Panc1 (cell line): ENCODE data around the gene TUBA4A. TPM values are rescaled to one million over a fixed set of nuclear protein-coding genes. Genes with fewer than 3 reads are reported as not detected.

Source experiments
- ATAC-seq: fragments of 200-7000 bp; cut with Tn5 transposase; 2 replicates; pipeline ENCODE4 v1.9.1; 2020; ENCODE audit warnings: mild to moderate bottlenecking, moderate library complexity
- BruUV-seq: library from RNA; stranded (reverse); fragments of 400-500 nt; replicated peaks from 2 replicates; lab custom pipeline; 2021; lab: Mats Ljungman, UMichigan
- CTCF ChIA-PET: fragments of 300-600 bp; sonication (Branson Sonifier 250); formaldehyde crosslinking; loops from one replicate; lab custom pipeline; 2022; ENCODE audit warnings: antibody characterized with exemption; lab: Charles Lee
- POLR2A ChIA-PET: fragments of 300-600 bp; sonication (Branson Sonifier 250); formaldehyde crosslinking; loops from one replicate; lab custom pipeline; 2022; ENCODE audit warnings: antibody characterized with exemption; lab: Charles Lee
- DNase-seq: peaks from one replicate; pipeline ENCODE4 v3.0.0-alpha.2; 2010; ENCODE audit warnings: low read depth, low spot score
- H3K27ac ChIP-seq: 2 replicates; pipeline ENCODE4 v1.5.1; 2011; ENCODE audit warnings: mild to moderate bottlenecking, low read length, inconsistent platforms
- H3K27me3 ChIP-seq: fragments of 200-500 bp; sonication (Bioruptor generic); 2 replicates; pipeline ENCODE4 v1.6.0; 2014; ENCODE audit warnings: low read length, inconsistent platforms; ENCODE audit not compliant: control insufficient read depth, insufficient read depth
- H3K36me3 ChIP-seq: fragments of 200-500 bp; sonication (Bioruptor generic); 2 replicates; pipeline ENCODE4 v1.5.1; 2014; ENCODE audit warnings: inconsistent platforms, mild to moderate bottlenecking, low read length, moderate library complexity; ENCODE audit not compliant: control insufficient read depth, insufficient read depth
- H3K4me1 ChIP-seq: 2 replicates; pipeline ENCODE4 v1.5.1; 2011; ENCODE audit warnings: inconsistent platforms, mild to moderate bottlenecking, low read length, moderate library complexity; ENCODE audit not compliant: control insufficient read depth, insufficient read depth
- H3K4me3 ChIP-seq, 2 experiments: 2 replicates each; pipeline ENCODE4 v1.5.1; 2011 to 2012; ENCODE audit warnings: low read depth in 2 of 2, low read length in 2 of 2, mild to moderate bottlenecking in 2 of 2, inconsistent platforms in 1 of 2, moderate library complexity in 1 of 2
- H3K9me3 ChIP-seq: fragments of 200-500 bp; sonication (Bioruptor generic); 2 replicates; pipeline ENCODE4 v1.5.1; 2014; ENCODE audit warnings: low read depth, mild to moderate bottlenecking, inconsistent platforms, low read length, moderate library complexity; ENCODE audit not compliant: control insufficient read depth, insufficient read depth
- POLR2AphosphoS5 ChIP-seq: IDR thresholded peaks from 2 replicates; pipeline ENCODE4 v1.6.1; 2012; ENCODE audit warnings: mild to moderate bottlenecking, low read depth, low read length, moderate library complexity
- SIN3A ChIP-seq: IDR thresholded peaks from 2 replicates; pipeline ENCODE4 v1.6.1; 2012; ENCODE audit warnings: low read depth, mild to moderate bottlenecking, low read length, moderate library complexity, borderline replicate concordance; ENCODE audit not compliant: insufficient read depth
- TCF7L2 ChIP-seq: IDR thresholded peaks from 2 replicates; pipeline ENCODE4 v1.6.1; 2011; ENCODE audit warnings: mild to moderate bottlenecking, low read depth, low read length, inconsistent platforms
- in situ Hi-C: cut with HindIII; loops from 2 replicates; pipeline ENCODE4 v1.10.0; 2016; ENCODE audit warnings: low sequenced_read_pairs, low pct_unique_long_range_greater_than_20kb
- intact Hi-C: fragments of 100-400 bp; cut with micrococcal nuclease; formaldehyde crosslinking; loops from one replicate; pipeline ENCODE4 v1.10.0; 2022; ENCODE audit not compliant: unreplicated experiment
- total RNA-seq: library from RNA; stranded (reverse); gene quantifications from one replicate; pipeline ENCODE4 v1.2.1, GENCODE V29; 2021; ENCODE audit not compliant: unreplicated experiment
- TF ChIP-seq, protein P1 (sequence below): fragments of 450-650 bp; IDR thresholded peaks from 2 replicates; pipeline ENCODE4 v1.5.1; 2017; ENCODE audit warnings: mild to moderate bottlenecking
- TF ChIP-seq, protein P2 (sequence below), 2 experiments: IDR thresholded peaks; 2 replicates each; pipeline ENCODE4 v1.6.1; 2011 to 2012; ENCODE audit warnings: low read depth in 2 of 2, control low read depth in 1 of 2, low read length in 1 of 2, mild to moderate bottlenecking in 1 of 2, moderate library complexity in 1 of 2; ENCODE audit not compliant: insufficient read depth in 1 of 2

Gene TUBA4A
- total RNA-seq, 1 experiment from 2014 or later = 12.9 TPM

DNA sequence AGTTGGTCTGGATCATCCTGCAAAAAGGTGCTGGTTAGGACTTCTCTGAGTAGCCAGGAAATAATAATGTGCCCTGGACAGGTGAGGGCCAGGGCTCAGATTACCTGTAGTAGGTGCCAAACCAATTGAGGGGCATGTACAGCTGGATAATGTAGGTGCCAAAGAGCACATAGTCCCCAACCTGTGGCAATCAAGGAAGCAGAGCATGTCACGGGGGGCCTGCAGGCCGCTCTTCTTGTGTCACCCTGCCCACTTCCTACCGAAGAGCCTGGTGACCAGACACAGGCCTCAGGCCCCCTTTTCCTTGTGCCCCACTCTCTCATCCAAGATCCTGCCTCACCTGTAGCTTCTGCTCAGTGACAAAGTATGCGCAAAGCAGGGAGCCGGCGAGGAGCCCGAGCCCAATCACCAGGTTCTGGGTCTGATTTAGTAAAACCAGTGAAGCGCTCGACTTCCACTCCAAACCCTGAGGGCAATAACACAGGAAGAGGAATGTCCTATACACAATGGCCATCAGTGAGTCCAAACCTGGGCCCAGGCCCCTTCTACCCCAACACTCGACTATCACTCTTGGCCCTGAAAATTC is 40.1 kb downstream of the TUBA4A start:
- TF ChIP-seq SIN3A (no peak), TCF7L2 (no peak), POLR2AphosphoS5 (no peak)
- TF ChIP-seq, protein P1, sequence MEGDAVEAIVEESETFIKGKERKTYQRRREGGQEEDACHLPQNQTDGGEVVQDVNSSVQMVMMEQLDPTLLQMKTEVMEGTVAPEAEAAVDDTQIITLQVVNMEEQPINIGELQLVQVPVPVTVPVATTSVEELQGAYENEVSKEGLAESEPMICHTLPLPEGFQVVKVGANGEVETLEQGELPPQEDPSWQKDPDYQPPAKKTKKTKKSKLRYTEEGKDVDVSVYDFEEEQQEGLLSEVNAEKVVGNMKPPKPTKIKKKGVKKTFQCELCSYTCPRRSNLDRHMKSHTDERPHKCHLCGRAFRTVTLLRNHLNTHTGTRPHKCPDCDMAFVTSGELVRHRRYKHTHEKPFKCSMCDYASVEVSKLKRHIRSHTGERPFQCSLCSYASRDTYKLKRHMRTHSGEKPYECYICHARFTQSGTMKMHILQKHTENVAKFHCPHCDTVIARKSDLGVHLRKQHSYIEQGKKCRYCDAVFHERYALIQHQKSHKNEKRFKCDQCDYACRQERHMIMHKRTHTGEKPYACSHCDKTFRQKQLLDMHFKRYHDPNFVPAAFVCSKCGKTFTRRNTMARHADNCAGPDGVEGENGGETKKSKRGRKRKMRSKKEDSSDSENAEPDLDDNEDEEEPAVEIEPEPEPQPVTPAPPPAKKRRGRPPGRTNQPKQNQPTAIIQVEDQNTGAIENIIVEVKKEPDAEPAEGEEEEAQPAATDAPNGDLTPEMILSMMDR = no peak
- TF ChIP-seq, protein P2, sequence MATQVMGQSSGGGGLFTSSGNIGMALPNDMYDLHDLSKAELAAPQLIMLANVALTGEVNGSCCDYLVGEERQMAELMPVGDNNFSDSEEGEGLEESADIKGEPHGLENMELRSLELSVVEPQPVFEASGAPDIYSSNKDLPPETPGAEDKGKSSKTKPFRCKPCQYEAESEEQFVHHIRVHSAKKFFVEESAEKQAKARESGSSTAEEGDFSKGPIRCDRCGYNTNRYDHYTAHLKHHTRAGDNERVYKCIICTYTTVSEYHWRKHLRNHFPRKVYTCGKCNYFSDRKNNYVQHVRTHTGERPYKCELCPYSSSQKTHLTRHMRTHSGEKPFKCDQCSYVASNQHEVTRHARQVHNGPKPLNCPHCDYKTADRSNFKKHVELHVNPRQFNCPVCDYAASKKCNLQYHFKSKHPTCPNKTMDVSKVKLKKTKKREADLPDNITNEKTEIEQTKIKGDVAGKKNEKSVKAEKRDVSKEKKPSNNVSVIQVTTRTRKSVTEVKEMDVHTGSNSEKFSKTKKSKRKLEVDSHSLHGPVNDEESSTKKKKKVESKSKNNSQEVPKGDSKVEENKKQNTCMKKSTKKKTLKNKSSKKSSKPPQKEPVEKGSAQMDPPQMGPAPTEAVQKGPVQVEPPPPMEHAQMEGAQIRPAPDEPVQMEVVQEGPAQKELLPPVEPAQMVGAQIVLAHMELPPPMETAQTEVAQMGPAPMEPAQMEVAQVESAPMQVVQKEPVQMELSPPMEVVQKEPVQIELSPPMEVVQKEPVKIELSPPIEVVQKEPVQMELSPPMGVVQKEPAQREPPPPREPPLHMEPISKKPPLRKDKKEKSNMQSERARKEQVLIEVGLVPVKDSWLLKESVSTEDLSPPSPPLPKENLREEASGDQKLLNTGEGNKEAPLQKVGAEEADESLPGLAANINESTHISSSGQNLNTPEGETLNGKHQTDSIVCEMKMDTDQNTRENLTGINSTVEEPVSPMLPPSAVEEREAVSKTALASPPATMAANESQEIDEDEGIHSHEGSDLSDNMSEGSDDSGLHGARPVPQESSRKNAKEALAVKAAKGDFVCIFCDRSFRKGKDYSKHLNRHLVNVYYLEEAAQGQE (IDR thresholded peaks at IDR 0.05; ENCODE audit: insufficient read depth in 1 of 2, low read depth in 2 of 2, low read length in 1 of 2) = no peak
- BruUV-seq = no TSS peak
- H3K4me3 ChIP-seq = no peak overlapping the region
- DNase-seq = no peak
- H3K27me3 ChIP-seq = no peaks in the 10 kb centered on the region
- ATAC-seq = no peak
- no peak overlapping the region for H3K27ac ChIP-seq
- CTCF ChIA-PET = no interaction called here
- peaks cover 5% of the 10 kb centered on the region; the same call in 1 of the 2 replicates for H3K4me1 ChIP-seq
- POLR2A ChIA-PET = no interaction called here
- 0 out of 2 replicates have a peak, but pooled peaks cover 2% of the 10 kb centered on the region for H3K36me3 ChIP-seq
- intact Hi-C loops (loop anchor here (10.0 kb wide), 1 partner anchor 49 kb away; the partner anchor contains the start of gene NHEJ1), in situ Hi-C loops (no loop called here)
- H3K9me3 ChIP-seq = no peaks in the 10 kb centered on the region

DNA sequence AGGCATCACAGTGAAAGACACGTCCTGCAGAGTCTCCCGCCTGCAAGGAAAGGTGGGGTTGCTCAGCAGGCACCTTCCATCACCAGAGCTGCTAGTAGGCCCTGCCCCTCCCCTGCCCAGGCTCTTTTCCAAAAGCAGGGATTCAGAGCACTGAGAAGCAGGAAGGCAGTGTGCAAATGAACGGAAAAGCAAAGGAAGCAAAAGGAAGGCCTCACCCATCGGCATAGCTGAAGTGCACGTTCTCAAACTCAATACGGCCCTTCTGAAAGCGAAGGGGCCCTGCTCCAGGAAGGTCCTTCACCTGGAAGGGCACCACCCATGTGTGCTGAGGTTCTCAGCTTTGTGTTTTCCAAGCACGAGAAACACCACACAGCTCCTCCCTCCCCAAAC is 40.7 kb downstream of the TUBA4A start:
- peaks cover 8% of the 10 kb centered on the region for H3K4me1 ChIP-seq
- no peaks in the 10 kb centered on the region for H3K27me3 ChIP-seq
- ChIA-PET POLR2A (no interaction called here), CTCF (no interaction called here)
- no peaks in the 10 kb centered on the region for H3K9me3 ChIP-seq
- ATAC-seq = no peak
- DNase-seq = no peak
- 0 out of 2 replicates have a peak, but pooled peaks cover 4% of the 10 kb centered on the region for H3K36me3 ChIP-seq
- no peak overlapping the region for H3K4me3 ChIP-seq
- TF ChIP-seq, protein P2 (IDR thresholded peaks at IDR 0.05; ENCODE audit: insufficient read depth in 1 of 2, low read depth in 2 of 2, low read length in 1 of 2) = no peak
- TF ChIP-seq SIN3A = no peak
- TF ChIP-seq, protein P1 = no peak
- TF ChIP-seq TCF7L2 = no peak
- TF ChIP-seq POLR2AphosphoS5 = no peak
- intact Hi-C loops (loop anchor here (10.0 kb wide), 1 partner anchor 48 kb away; the partner anchor contains the start of gene NHEJ1), in situ Hi-C loops (no loop called here)
- no peak overlapping the region for H3K27ac ChIP-seq
- no TSS peak for BruUV-seq
